ENCODE results near the gene DAGLA. TPM values are rescaled to one million over a fixed set of nuclear protein-coding genes. Genes with fewer than 3 reads are reported as not detected.

The DAGLA gene
- total and polyA plus RNA-seq, 2 donors (not counting 1 experiment from before 2014, with no cell fraction given): 0.06 TPM; not detected in 1

- H3K27me3 Mint-ChIP-seq: no peaks in the 10 kb centered on the region
- POLR2A ChIA-PET: no interaction called here
These were observed 58.6 kb downstream of the DAGLA start for GRCh38 chr11:61738776-61739175.

DNA sequence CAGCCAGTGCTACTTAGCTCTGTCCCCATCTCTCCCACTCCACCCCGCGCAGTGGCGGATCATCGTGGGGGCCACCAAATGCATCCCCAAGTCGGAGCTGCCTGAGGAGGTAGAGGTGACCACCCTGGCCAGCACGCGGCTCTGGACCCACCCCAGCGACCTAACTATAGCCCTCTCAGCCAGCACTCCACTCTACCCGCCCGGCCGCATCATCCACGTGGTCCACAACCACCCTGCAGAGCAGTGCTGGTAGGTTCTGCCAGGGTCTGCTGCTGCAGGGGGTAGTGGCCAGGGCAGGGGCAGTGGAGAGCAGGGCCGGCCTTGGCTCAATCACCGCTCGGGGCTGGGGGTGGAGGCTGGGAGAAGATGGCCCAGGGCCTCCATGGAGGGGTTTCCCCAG is 59.2 kb downstream of the DAGLA start:
- no peaks in the 10 kb centered on the region for H3K4me1 ChIP-seq (ENCODE audit: control insufficient read depth in 2 of 2, insufficient read depth in 2 of 2, low read length in 2 of 2)

More at GRCh38 chr11:61738776-61739175, 58.6 kb downstream of the DAGLA start:
- Histone ChIP-seq H3K4me2 (replicated peaks; ENCODE audit: low read depth, low read length, poor library complexity, severe bottlenecking) (no peak overlapping the region), H3K9ac (ENCODE audit: low read length) (no peak overlapping the region), H3K4me1 (ENCODE audit: control insufficient read depth in 2 of 2, insufficient read depth in 2 of 2, low read length in 2 of 2) (peaks cover 0 to under 1% of the 10 kb centered on the region in 2 donors), H3K79me2 (ENCODE audit: control insufficient read depth, insufficient read depth, low read length) (no peaks in the 10 kb centered on the region), H3K27ac (ENCODE audit: low read length in 2 of 2) (no peak overlapping the region), H3K36me3 (replicated peaks in 1 of 2; ENCODE audit: control extremely low read depth in 1 of 2, control insufficient read depth in 1 of 2, extremely low read depth in 1 of 2, insufficient read depth in 2 of 2, low read length in 1 of 2) (no peaks in the 10 kb centered on the region), H3K9me3 (ENCODE audit: control extremely low read depth in 1 of 3, control insufficient read depth in 2 of 3, insufficient read depth in 1 of 3, low read length in 2 of 3) (peaks cover 0 to under 1% (median 0%) of the 10 kb centered on the region in 3 donors), H3K27me3 (replicated peaks in 1 of 4; ENCODE audit: control extremely low read depth in 1 of 4, control insufficient read depth in 3 of 4, insufficient read depth in 4 of 4, low read length in 3 of 4) (no peaks in the 10 kb centered on the region), H3K4me3 (ENCODE audit: control extremely low read depth in 1 of 5, extremely low read depth in 1 of 5, insufficient read depth in 1 of 5, low read depth in 2 of 5, low read length in 4 of 5) (no peak overlapping the region), H2AFZ (ENCODE audit: insufficient read depth, low read depth, low read length, poor library complexity, severe bottlenecking) (no peak overlapping the region), H4K20me1 (ENCODE audit: control insufficient read depth, insufficient read depth, low read length, poor library complexity, severe bottlenecking) (no peaks in the 10 kb centered on the region)
- CTCF ChIA-PET: no interaction called here
- Mint-ChIP-seq H3K9me3 (ENCODE audit: insufficient read depth) (no peaks in the 10 kb centered on the region), H3K4me1 (no peaks in the 10 kb centered on the region), H3K27ac (no peak overlapping the region), H3K4me3 (no peak overlapping the region)
- TF ChIP-seq EZH2 (IDR thresholded peaks at IDR 0.05; ENCODE audit: borderline replicate concordance, insufficient read depth, low read depth, low read length, poor library complexity, severe bottlenecking) (no peak), CTCF (IDR thresholded peaks at IDR 0.05) (no peak)
- DNase-seq (no peak), ATAC-seq (ENCODE audit: low read depth) (no peak)
- 88% methylated on average over 3 of the region's 7 CpGs for WGBS (ENCODE audit: insufficient coverage)
- intact Hi-C loops (cut with micrococcal nuclease): no loop called here

More for the DNA sequence above, 59.2 kb downstream of the DAGLA start:
- intact Hi-C loops (cut with micrococcal nuclease): no loop called here
- Mint-ChIP-seq H3K27me3 (no peaks in the 10 kb centered on the region), H3K4me1 (no peaks in the 10 kb centered on the region), H3K27ac (no peak overlapping the region), H3K9me3 (ENCODE audit: insufficient read depth) (no peaks in the 10 kb centered on the region), H3K4me3 (no peak overlapping the region)
- Histone ChIP-seq H3K27me3 (replicated peaks in 1 of 4; ENCODE audit: control extremely low read depth in 1 of 4, control insufficient read depth in 3 of 4, insufficient read depth in 4 of 4, low read length in 3 of 4) (no peaks in the 10 kb centered on the region), H3K9me3 (ENCODE audit: control extremely low read depth in 1 of 3, control insufficient read depth in 2 of 3, insufficient read depth in 1 of 3, low read length in 2 of 3) (no peaks in the 10 kb centered on the region), H3K79me2 (ENCODE audit: control insufficient read depth, insufficient read depth, low read length) (no peaks in the 10 kb centered on the region), H4K20me1 (ENCODE audit: control insufficient read depth, insufficient read depth, low read length, poor library complexity, severe bottlenecking) (no peaks in the 10 kb centered on the region), H3K36me3 (replicated peaks in 1 of 2; ENCODE audit: control extremely low read depth in 1 of 2, control insufficient read depth in 1 of 2, extremely low read depth in 1 of 2, insufficient read depth in 2 of 2, low read length in 1 of 2) (no peaks in the 10 kb centered on the region), H3K27ac (ENCODE audit: low read length in 2 of 2) (no peak overlapping the region), H2AFZ (ENCODE audit: insufficient read depth, low read depth, low read length, poor library complexity, severe bottlenecking) (no peak overlapping the region), H3K9ac (ENCODE audit: low read length) (no peak overlapping the region), H3K4me2 (replicated peaks; ENCODE audit: low read depth, low read length, poor library complexity, severe bottlenecking) (no peak overlapping the region), H3K4me3 (ENCODE audit: control extremely low read depth in 1 of 5, extremely low read depth in 1 of 5, insufficient read depth in 1 of 5, low read depth in 2 of 5, low read length in 4 of 5) (no peak overlapping the region)
- TF ChIP-seq EZH2 (IDR thresholded peaks at IDR 0.05; ENCODE audit: borderline replicate concordance, insufficient read depth, low read depth, low read length, poor library complexity, severe bottlenecking) (no peak), CTCF (IDR thresholded peaks at IDR 0.05) (no peak)
- DNase-seq: no peak
- ChIA-PET CTCF (no interaction called here), POLR2A (no interaction called here)
- no peak for ATAC-seq (ENCODE audit: low read depth)
- WGBS (ENCODE audit: insufficient coverage): 94% methylated on average over 10 of the region's 15 CpGs
